WTC11 (cell line): ENCODE measurements around the gene CD79B. TPM values are rescaled to one million over a fixed set of nuclear protein-coding genes. Genes with fewer than 3 reads are reported as not detected.

Source experiments
- ATAC-seq: fragments of 200-7000 bp; cut with Tn5 transposase; 2 replicates; pipeline ENCODE4 v1.10.0; 2021; ENCODE audit warnings: mild to moderate bottlenecking, moderate library complexity
- CTCF ChIA-PET: fragments of 300-600 bp; sonication (Branson Sonifier 250); formaldehyde crosslinking; loops from one replicate; lab custom pipeline; 2021; ENCODE audit warnings: antibody characterized with exemption; lab: Charles Lee
- POLR2A ChIA-PET: fragments of 350-600 bp; sonication (Branson Sonifier 250); formaldehyde crosslinking; loops from one replicate; lab custom pipeline; 2021; ENCODE audit warnings: antibody characterized with exemption; lab: Charles Lee
- DNase-seq: peaks from one replicate; pipeline ENCODE4 v3.0.0; 2021; ENCODE audit warnings: low spot score
- H3K27ac Mint-ChIP-seq: 2 replicates; pipeline ENCODE4 v1.8.0; 2021; ENCODE audit warnings: mixed read lengths
- H3K27me3 Mint-ChIP-seq: 2 replicates; pipeline ENCODE4 v1.8.0; 2021; ENCODE audit warnings: low read depth, mild to moderate bottlenecking, moderate library complexity, mixed read lengths
- H3K36me3 Mint-ChIP-seq: 2 replicates; pipeline ENCODE4 v1.8.0; 2021; ENCODE audit warnings: mixed read lengths
- H3K4me1 Mint-ChIP-seq: 2 replicates; pipeline ENCODE4 v1.8.0; 2022; ENCODE audit warnings: mixed read lengths
- H3K4me3 Mint-ChIP-seq: 2 replicates; pipeline ENCODE4 v1.8.0; 2021; ENCODE audit warnings: mild to moderate bottlenecking, moderate library complexity, mixed read lengths
- H3K9me3 Mint-ChIP-seq: 2 replicates; pipeline ENCODE4 v1.8.0; 2021; ENCODE audit warnings: mixed read lengths
- CDX4 ChIP-seq: fragments of 250-450 bp; sonication (Bioruptor Pico); IDR thresholded peaks from 2 replicates; pipeline ENCODE4 v1.9.0; 2021; ENCODE audit warnings: moderate library complexity, mild to moderate bottlenecking, inconsistent platforms, borderline replicate concordance
- CREM ChIP-seq: sonication (generic); formaldehyde crosslinking; IDR thresholded peaks from 2 replicates; pipeline ENCODE4 v1.8.1; 2022; ENCODE audit warnings: mild to moderate bottlenecking, missing genetic modification reagents, moderate library complexity
- ELF4 ChIP-seq: sonication (generic); formaldehyde crosslinking; IDR thresholded peaks from 2 replicates; pipeline ENCODE4 v1.8.1; 2022; ENCODE audit warnings: low read depth, mild to moderate bottlenecking, moderate library complexity, missing genetic modification reagents
- EMX1 ChIP-seq: fragments of 250-450 bp; sonication (Bioruptor Pico); IDR thresholded peaks from 2 replicates; pipeline ENCODE4 v1.8.0; 2021; ENCODE audit warnings: mild to moderate bottlenecking
- FOXK1 ChIP-seq: sonication (generic); formaldehyde crosslinking; IDR thresholded peaks from 2 replicates; pipeline ENCODE4 v1.8.0; 2022; ENCODE audit warnings: mild to moderate bottlenecking, moderate library complexity, missing genetic modification reagents
- FOXP1 ChIP-seq: sonication (generic); formaldehyde crosslinking; IDR thresholded peaks from 2 replicates; pipeline ENCODE4 v1.8.0; 2022; ENCODE audit warnings: missing genetic modification reagents, mild to moderate bottlenecking, moderate library complexity, borderline replicate concordance
- IRF1 ChIP-seq: sonication (generic); formaldehyde crosslinking; IDR thresholded peaks from 2 replicates; pipeline ENCODE4 v1.8.0; 2023; ENCODE audit warnings: missing genetic modification reagents
- KAT7 ChIP-seq: sonication (generic); formaldehyde crosslinking; IDR thresholded peaks from 2 replicates; pipeline ENCODE4 v1.8.1; 2023; ENCODE audit warnings: missing genetic modification reagents, mild to moderate bottlenecking, borderline replicate concordance
- NR1H2 ChIP-seq: sonication (generic); formaldehyde crosslinking; IDR thresholded peaks from 2 replicates; pipeline ENCODE4 v1.9.0; 2021; ENCODE audit warnings: mild to moderate bottlenecking, moderate library complexity, missing genetic modification reagents
- RELA ChIP-seq: sonication (generic); formaldehyde crosslinking; IDR thresholded peaks from 2 replicates; pipeline ENCODE4 v1.8.1; 2022; ENCODE audit warnings: missing genetic modification reagents, mild to moderate bottlenecking, borderline replicate concordance
- SP1 ChIP-seq: sonication (generic); formaldehyde crosslinking; conservative IDR thresholded peaks from 2 replicates; pipeline ENCODE4 v1.8.1; 2022; ENCODE audit warnings: missing genetic modification reagents
- TCF7 ChIP-seq: sonication (generic); formaldehyde crosslinking; IDR thresholded peaks from 2 replicates; pipeline ENCODE4 v1.8.0; 2022; ENCODE audit warnings: mild to moderate bottlenecking, low read depth, missing genetic modification reagents, moderate library complexity
- ZNF138 ChIP-seq: sonication (generic); formaldehyde crosslinking; conservative IDR thresholded peaks from 2 replicates; pipeline ENCODE4 v1.8.1; 2022; ENCODE audit warnings: mild to moderate bottlenecking, moderate library complexity, missing genetic modification reagents
- total RNA-seq: library from RNA; stranded (reverse); gene quantifications from 3 replicates; pipeline ENCODE4 v1.2.3, GENCODE V29; 2021
- TF ChIP-seq, protein P1 (sequence below): sonication (generic); formaldehyde crosslinking; IDR thresholded peaks from 2 replicates; pipeline ENCODE4 v1.8.0; 2022; ENCODE audit warnings: mild to moderate bottlenecking, missing genetic modification reagents
- TF ChIP-seq, protein P2 (sequence below): fragments of 250-450 bp; sonication (Bioruptor Pico); IDR thresholded peaks from 2 replicates; pipeline ENCODE4 v1.9.0; 2021; ENCODE audit warnings: mild to moderate bottlenecking
- TF ChIP-seq, protein P3 (sequence below): fragments of 250-450 bp; sonication (Bioruptor Pico); IDR thresholded peaks from 2 replicates; pipeline ENCODE4 v1.9.0; 2021; ENCODE audit warnings: mild to moderate bottlenecking
- TF ChIP-seq, protein P4 (sequence below): fragments of 200-600 bp; IDR thresholded peaks from 2 replicates; pipeline ENCODE4 v1.8.0; 2022; ENCODE audit warnings: antibody characterized with exemption

The CD79B gene
- total RNA-seq, 1 experiment from 2014 or later: 3.0 TPM

GRCh38 chr17:63955791-63956190 lies 23.7 kb upstream of the CD79B start (continued):
- TF ChIP-seq, protein P1, sequence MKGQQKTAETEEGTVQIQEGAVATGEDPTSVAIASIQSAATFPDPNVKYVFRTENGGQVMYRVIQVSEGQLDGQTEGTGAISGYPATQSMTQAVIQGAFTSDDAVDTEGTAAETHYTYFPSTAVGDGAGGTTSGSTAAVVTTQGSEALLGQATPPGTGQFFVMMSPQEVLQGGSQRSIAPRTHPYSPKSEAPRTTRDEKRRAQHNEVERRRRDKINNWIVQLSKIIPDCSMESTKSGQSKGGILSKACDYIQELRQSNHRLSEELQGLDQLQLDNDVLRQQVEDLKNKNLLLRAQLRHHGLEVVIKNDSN (CRISPR knock-in tag): no peak
- TF ChIP-seq CREM: no peak
- TF ChIP-seq, all 79 proteins: peak for 0

GRCh38 chr17:63955232-63955631 lies 23.1 kb upstream of the CD79B start:
- H3K4me3 Mint-ChIP-seq: no peak overlapping the region
- H3K27ac Mint-ChIP-seq: no peak overlapping the region
- H3K36me3 Mint-ChIP-seq: no peaks in the 10 kb centered on the region; the same call in 1 of the 2 replicates
- ATAC-seq (no peak), DNase-seq (no peak)
- ChIA-PET CTCF (interaction anchor here (1.4 to 11.8 kb wide), 3 partner anchors 25 to 109 kb away, joined by 3 to 147 read pairs (median 3); partner anchors contain the start of gene GH1), POLR2A (no interaction called here)
- no peaks in the 10 kb centered on the region for H3K27me3 Mint-ChIP-seq
- peaks cover 8% of the 10 kb centered on the region for H3K4me1 Mint-ChIP-seq
- H3K9me3 Mint-ChIP-seq: no peaks in the 10 kb centered on the region
- TF ChIP-seq SP1 (CRISPR knock-in tag) (no peak), TCF7 (no peak), ELF4 (no peak), IRF1 (CRISPR knock-in tag) (no peak), KAT7 (CRISPR knock-in tag) (no peak), FOXP1 (no peak)

- Mint-ChIP-seq H3K4me3 (no peak overlapping the region), H3K9me3 (no peaks in the 10 kb centered on the region), H3K4me1 (peaks cover 4% of the 10 kb centered on the region; the same call in 1 of the 2 replicates), H3K27me3 (no peaks in the 10 kb centered on the region), H3K36me3 (no peaks in the 10 kb centered on the region; the same call in 1 of the 2 replicates), H3K27ac (no peak overlapping the region)
- no peak for TF ChIP-seq ZNF138
- TF ChIP-seq, protein P2, sequence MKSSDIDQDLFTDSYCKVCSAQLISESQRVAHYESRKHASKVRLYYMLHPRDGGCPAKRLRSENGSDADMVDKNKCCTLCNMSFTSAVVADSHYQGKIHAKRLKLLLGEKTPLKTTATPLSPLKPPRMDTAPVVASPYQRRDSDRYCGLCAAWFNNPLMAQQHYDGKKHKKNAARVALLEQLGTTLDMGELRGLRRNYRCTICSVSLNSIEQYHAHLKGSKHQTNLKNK (CRISPR knock-in tag): no peak
- no peak for TF ChIP-seq CREM
- TF ChIP-seq FOXK1 (CRISPR knock-in tag): no peak
- no peak for TF ChIP-seq CDX4
- no peak for TF ChIP-seq NR1H2 (CRISPR knock-in tag)
- TF ChIP-seq RELA: no peak
- DNase-seq (no peak), ATAC-seq (no peak)
- ChIA-PET CTCF (interaction anchor here (0.6 to 11.8 kb wide), 4 partner anchors 8 to 109 kb away, joined by 3 to 147 read pairs (median 3); partner anchors contain the start of gene GH1), POLR2A (no interaction called here)
These were observed 22.4 kb upstream of the CD79B start for GRCh38 chr17:63954402-63955063.

GRCh38 chr17:63950940-63951907 lies 19.1 kb upstream of the CD79B start:
- no peak overlapping the region for H3K27ac Mint-ChIP-seq
- CTCF ChIA-PET: interaction anchor here (0.5 to 11.8 kb wide), 37 partner anchors 9 to 350 kb away, joined by 3 to 147 read pairs (median 5); partner anchors contain the start of genes CSHL1, GH1, GH2 and ICAM2
- peaks cover 4% of the 10 kb centered on the region; the same call in 1 of the 2 replicates for H3K4me1 Mint-ChIP-seq
- no peak for TF ChIP-seq EMX1 (CRISPR knock-in tag)
- TF ChIP-seq, protein P3, sequence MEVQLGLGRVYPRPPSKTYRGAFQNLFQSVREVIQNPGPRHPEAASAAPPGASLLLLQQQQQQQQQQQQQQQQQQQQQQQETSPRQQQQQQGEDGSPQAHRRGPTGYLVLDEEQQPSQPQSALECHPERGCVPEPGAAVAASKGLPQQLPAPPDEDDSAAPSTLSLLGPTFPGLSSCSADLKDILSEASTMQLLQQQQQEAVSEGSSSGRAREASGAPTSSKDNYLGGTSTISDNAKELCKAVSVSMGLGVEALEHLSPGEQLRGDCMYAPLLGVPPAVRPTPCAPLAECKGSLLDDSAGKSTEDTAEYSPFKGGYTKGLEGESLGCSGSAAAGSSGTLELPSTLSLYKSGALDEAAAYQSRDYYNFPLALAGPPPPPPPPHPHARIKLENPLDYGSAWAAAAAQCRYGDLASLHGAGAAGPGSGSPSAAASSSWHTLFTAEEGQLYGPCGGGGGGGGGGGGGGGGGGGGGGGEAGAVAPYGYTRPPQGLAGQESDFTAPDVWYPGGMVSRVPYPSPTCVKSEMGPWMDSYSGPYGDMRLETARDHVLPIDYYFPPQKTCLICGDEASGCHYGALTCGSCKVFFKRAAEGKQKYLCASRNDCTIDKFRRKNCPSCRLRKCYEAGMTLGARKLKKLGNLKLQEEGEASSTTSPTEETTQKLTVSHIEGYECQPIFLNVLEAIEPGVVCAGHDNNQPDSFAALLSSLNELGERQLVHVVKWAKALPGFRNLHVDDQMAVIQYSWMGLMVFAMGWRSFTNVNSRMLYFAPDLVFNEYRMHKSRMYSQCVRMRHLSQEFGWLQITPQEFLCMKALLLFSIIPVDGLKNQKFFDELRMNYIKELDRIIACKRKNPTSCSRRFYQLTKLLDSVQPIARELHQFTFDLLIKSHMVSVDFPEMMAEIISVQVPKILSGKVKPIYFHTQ (CRISPR knock-in tag): no peak
- TF ChIP-seq, protein P4, sequence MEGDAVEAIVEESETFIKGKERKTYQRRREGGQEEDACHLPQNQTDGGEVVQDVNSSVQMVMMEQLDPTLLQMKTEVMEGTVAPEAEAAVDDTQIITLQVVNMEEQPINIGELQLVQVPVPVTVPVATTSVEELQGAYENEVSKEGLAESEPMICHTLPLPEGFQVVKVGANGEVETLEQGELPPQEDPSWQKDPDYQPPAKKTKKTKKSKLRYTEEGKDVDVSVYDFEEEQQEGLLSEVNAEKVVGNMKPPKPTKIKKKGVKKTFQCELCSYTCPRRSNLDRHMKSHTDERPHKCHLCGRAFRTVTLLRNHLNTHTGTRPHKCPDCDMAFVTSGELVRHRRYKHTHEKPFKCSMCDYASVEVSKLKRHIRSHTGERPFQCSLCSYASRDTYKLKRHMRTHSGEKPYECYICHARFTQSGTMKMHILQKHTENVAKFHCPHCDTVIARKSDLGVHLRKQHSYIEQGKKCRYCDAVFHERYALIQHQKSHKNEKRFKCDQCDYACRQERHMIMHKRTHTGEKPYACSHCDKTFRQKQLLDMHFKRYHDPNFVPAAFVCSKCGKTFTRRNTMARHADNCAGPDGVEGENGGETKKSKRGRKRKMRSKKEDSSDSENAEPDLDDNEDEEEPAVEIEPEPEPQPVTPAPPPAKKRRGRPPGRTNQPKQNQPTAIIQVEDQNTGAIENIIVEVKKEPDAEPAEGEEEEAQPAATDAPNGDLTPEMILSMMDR: peak; percentile 37; the same call in 1 of the 2 replicates
- TF ChIP-seq KAT7 (CRISPR knock-in tag): no peak
- TF ChIP-seq, all 79 proteins: peak for 1
- POLR2A ChIA-PET: interaction anchor here (0.9 to 1.1 kb wide), 2 partner anchors 10 to 32 kb away, joined by 3 read pairs; partner anchors contain the start of gene GH1
- DNase-seq (peak; percentile 75), ATAC-seq (peak; percentile 65)
- Mint-ChIP-seq H3K9me3 (no peaks in the 10 kb centered on the region), H3K4me3 (no peak overlapping the region), H3K27me3 (no peaks in the 10 kb centered on the region), H3K36me3 (no peaks in the 10 kb centered on the region)
